PC-9 (cell line): ENCODE results near the gene ALPK1. TPM values are rescaled to one million over a fixed set of nuclear protein-coding genes. Genes with fewer than 3 reads are reported as not detected.

ENCODE experiments used
- BruUV-seq: library from RNA; stranded (reverse); fragments of 400-500 nt; replicated peaks from 2 replicates; lab custom pipeline; 2021; lab: Mats Ljungman, UMichigan
- CTCF ChIA-PET: fragments of 300-600 bp; sonication (Branson Sonifier 250); formaldehyde crosslinking; loops from one replicate; lab custom pipeline; 2022; ENCODE audit warnings: antibody characterized with exemption; lab: Charles Lee
- POLR2A ChIA-PET: fragments of 300-600 bp; sonication (Branson Sonifier 250); formaldehyde crosslinking; loops from one replicate; lab custom pipeline; 2022; ENCODE audit warnings: antibody characterized with exemption; ENCODE audit not compliant: unreplicated experiment; lab: Charles Lee
- DNase-seq, 2 experiments: peaks; one replicate each; pipeline versions ENCODE4 v3.0.0 to v3.0.0-alpha.2; 2015 to 2022; ENCODE audit warnings: mixed read lengths in 1 of 2
- H2AFZ ChIP-seq: fragments of 200-600 bp; sonication (generic); 2 replicates; pipeline ENCODE4 v1.8.1; 2017; ENCODE audit warnings: antibody characterized with exemption
- H3F3A ChIP-seq: fragments of 200-600 bp; sonication (generic); 2 replicates; pipeline ENCODE4 v1.8.1; 2017; ENCODE audit warnings: antibody characterized with exemption, mild to moderate bottlenecking, low read depth; ENCODE audit not compliant: insufficient read depth
- H3K27ac ChIP-seq: fragments of 200-600 bp; sonication (generic); 2 replicates; pipeline ENCODE4 v1.6.1; 2016; ENCODE audit warnings: mixed run types
- H3K27me3 ChIP-seq: fragments of 200-600 bp; sonication (generic); 2 replicates; pipeline ENCODE4 v1.6.1; 2016; ENCODE audit warnings: low read depth, mixed run types; ENCODE audit not compliant: insufficient read depth
- H3K36me3 ChIP-seq: fragments of 200-600 bp; sonication (generic); 2 replicates; pipeline ENCODE4 v1.6.1; 2016; ENCODE audit warnings: low read depth, mixed run types
- H3K4me1 ChIP-seq: fragments of 200-600 bp; sonication (generic); replicated peaks from 2 replicates; pipeline ENCODE4 v1.6.1; 2016; ENCODE audit warnings: mixed run types; ENCODE audit not compliant: insufficient read depth
- H3K4me2 ChIP-seq: fragments of 200-600 bp; sonication (generic); 2 replicates; pipeline ENCODE4 v1.6.1; 2017; ENCODE audit warnings: mixed run types
- H3K4me3 ChIP-seq: fragments of 200-600 bp; sonication (generic); 2 replicates; pipeline ENCODE4 v1.6.1; 2016; ENCODE audit warnings: mixed run types
- H3K79me2 ChIP-seq: fragments of 200-600 bp; sonication (generic); 2 replicates; pipeline ENCODE4 v1.6.1; 2017; ENCODE audit warnings: low read depth, mixed run types
- H3K9me2 ChIP-seq: fragments of 200-600 bp; sonication (generic); 2 replicates; pipeline ENCODE4 v1.8.1; 2017; ENCODE audit warnings: mild to moderate bottlenecking; ENCODE audit not compliant: insufficient read depth
- H3K9me3 ChIP-seq: fragments of 200-600 bp; sonication (generic); 2 replicates; pipeline ENCODE4 v1.8.1; 2016; ENCODE audit warnings: low read depth; ENCODE audit not compliant: insufficient read depth
- H4K20me1 ChIP-seq: fragments of 200-600 bp; sonication (generic); 2 replicates; pipeline ENCODE4 v1.8.1; 2017; ENCODE audit not compliant: insufficient read depth
- EZH2 ChIP-seq: fragments of 200-600 bp; sonication (generic); IDR thresholded peaks from 2 replicates; pipeline ENCODE4 v1.8.0; 2017; ENCODE audit warnings: antibody characterized with exemption, low read depth
- intact Hi-C: fragments of 100-400 bp; cut with micrococcal nuclease; formaldehyde crosslinking; loops from one replicate; pipeline ENCODE4 v1.10.0; 2022; ENCODE audit not compliant: unreplicated experiment
- total RNA-seq: library from RNA; stranded (reverse); gene quantifications from 2 replicates; pipeline ENCODE4 v1.2.3, GENCODE V29; 2021
- TF ChIP-seq, protein P1 (sequence below): fragments of 200-600 bp; sonication (generic); conservative IDR thresholded peaks from 2 replicates; pipeline ENCODE4 v1.6.1; 2017; ENCODE audit warnings: mixed run types, antibody characterized with exemption, mild to moderate bottlenecking, moderate library complexity

ALPK1 gene
- total RNA-seq, 1 experiment from 2014 or later: 35.4 TPM

DNA sequence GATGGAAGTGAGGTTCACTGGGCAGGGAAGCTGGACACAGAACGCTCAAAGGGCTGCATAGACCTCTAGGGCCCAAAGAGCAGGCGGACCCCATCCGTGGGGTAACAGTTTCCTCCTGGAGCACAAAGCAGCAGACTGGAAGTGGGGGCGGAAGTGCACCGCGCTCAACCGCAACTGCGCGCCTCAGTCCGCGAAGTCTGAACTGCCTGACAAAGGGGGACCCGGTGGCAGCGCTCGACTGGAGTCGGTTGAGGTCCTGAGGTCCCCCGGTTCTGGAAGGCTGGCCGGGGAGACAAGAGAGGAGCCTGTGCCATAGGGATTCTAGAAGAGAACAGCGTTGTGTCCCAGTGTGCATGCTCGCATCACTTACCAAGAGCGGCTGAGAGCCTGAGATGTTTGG is 58.5 kb downstream of the ALPK1 start:
- Histone ChIP-seq H3K79me2 (no peaks in the 10 kb centered on the region), H3K27me3 (no peaks in the 10 kb centered on the region), H3K9me3 (no peaks in the 10 kb centered on the region), H3K4me3 (no peak overlapping the region), H3K4me2 (no peak overlapping the region), H2AFZ (no peak overlapping the region), H3K9me2 (no peaks in the 10 kb centered on the region), H3F3A (no peaks in the 10 kb centered on the region), H3K27ac (no peak overlapping the region), H3K4me1 (no peaks in the 10 kb centered on the region), H4K20me1 (no peaks in the 10 kb centered on the region), H3K36me3 (no peaks in the 10 kb centered on the region)
- ChIA-PET POLR2A (no interaction called here), CTCF (no interaction called here)
- intact Hi-C loops: no loop called here
- DNase-seq: no peak
- no TSS peak for BruUV-seq
- no peak for TF ChIP-seq EZH2
- TF ChIP-seq, protein P1, sequence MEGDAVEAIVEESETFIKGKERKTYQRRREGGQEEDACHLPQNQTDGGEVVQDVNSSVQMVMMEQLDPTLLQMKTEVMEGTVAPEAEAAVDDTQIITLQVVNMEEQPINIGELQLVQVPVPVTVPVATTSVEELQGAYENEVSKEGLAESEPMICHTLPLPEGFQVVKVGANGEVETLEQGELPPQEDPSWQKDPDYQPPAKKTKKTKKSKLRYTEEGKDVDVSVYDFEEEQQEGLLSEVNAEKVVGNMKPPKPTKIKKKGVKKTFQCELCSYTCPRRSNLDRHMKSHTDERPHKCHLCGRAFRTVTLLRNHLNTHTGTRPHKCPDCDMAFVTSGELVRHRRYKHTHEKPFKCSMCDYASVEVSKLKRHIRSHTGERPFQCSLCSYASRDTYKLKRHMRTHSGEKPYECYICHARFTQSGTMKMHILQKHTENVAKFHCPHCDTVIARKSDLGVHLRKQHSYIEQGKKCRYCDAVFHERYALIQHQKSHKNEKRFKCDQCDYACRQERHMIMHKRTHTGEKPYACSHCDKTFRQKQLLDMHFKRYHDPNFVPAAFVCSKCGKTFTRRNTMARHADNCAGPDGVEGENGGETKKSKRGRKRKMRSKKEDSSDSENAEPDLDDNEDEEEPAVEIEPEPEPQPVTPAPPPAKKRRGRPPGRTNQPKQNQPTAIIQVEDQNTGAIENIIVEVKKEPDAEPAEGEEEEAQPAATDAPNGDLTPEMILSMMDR: no peak

DNA sequence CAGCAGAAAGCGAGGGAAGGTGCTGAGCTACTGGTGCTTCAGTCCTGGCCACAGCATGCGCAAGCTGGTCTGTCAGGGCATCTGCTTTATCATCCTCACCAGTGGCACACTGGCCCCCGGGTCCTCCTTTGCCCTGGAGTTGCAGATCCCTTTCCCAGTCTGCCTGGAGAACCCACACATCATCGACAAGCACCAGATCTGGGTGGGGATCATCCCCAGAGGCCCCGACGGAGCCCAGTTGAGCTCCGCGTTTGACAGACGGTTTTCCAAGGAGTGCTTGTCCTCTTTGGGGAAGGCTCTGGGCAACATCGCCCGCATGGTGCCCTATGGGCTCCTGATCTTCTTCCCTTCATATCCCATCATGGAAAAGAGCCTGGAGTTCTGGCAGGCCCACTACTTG is 60.3 kb downstream of the ALPK1 start:
- Histone ChIP-seq H2AFZ (no peak overlapping the region), H3K4me2 (no peak overlapping the region), H3F3A (no peaks in the 10 kb centered on the region), H3K79me2 (no peaks in the 10 kb centered on the region), H3K4me3 (no peak overlapping the region), H4K20me1 (no peaks in the 10 kb centered on the region), H3K9me2 (no peaks in the 10 kb centered on the region), H3K9me3 (no peaks in the 10 kb centered on the region), H3K27me3 (no peaks in the 10 kb centered on the region), H3K27ac (no peak overlapping the region), H3K4me1 (no peaks in the 10 kb centered on the region), H3K36me3 (no peaks in the 10 kb centered on the region)
- intact Hi-C loops: no loop called here
- TF ChIP-seq, protein P1: no peak
- no peak for TF ChIP-seq EZH2
- POLR2A ChIA-PET: no interaction called here
- no TSS peak for BruUV-seq
- DNase-seq: no peak
- CTCF ChIA-PET: no interaction called here

DNA sequence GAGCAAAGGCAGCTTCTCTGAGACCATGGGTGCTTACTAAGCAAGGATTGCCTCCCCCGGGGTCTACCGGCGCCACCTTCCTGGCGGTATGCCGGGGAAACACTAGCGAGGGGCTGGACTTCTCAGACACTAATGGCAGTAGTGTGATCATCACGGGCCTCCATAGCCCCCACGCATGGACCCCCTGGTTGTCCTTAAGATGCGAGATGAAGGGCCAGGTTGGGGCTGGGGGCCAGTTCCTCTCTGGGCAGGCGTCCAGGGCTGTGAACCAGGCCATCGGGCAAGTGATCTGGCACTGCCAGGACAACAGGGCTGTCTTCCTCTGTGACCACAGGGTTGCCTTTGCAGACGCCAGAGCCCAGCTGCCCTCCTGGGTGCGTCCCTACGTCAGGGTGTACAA is 60.7 kb downstream of the ALPK1 start:
- no peak for DNase-seq
- no peak overlapping the region for H3K4me3 ChIP-seq
- CTCF ChIA-PET: no interaction called here
- H3K4me1 ChIP-seq: no peaks in the 10 kb centered on the region
- no peaks in the 10 kb centered on the region for H3K27me3 ChIP-seq
- intact Hi-C loops: no loop called here
- POLR2A ChIA-PET: no interaction called here
- H3K79me2 ChIP-seq: no peaks in the 10 kb centered on the region
- no peak for TF ChIP-seq EZH2
- TF ChIP-seq, protein P1: no peak
- H3K9me3 ChIP-seq: no peaks in the 10 kb centered on the region
- no peaks in the 10 kb centered on the region for H3F3A ChIP-seq
- H4K20me1 ChIP-seq: no peaks in the 10 kb centered on the region
- no peaks in the 10 kb centered on the region for H3K9me2 ChIP-seq
- H3K27ac ChIP-seq: no peak overlapping the region
- BruUV-seq: no TSS peak
- no peak overlapping the region for H2AFZ ChIP-seq
- no peak overlapping the region for H3K4me2 ChIP-seq
- no peaks in the 10 kb centered on the region for H3K36me3 ChIP-seq
